K562 (cell line): ENCODE data around the gene SLC22A15. TPM values are rescaled to one million over a fixed set of nuclear protein-coding genes. Genes with fewer than 3 reads are reported as not detected.

Experiments used
- ATAC-seq: fragments of 200-7000 bp; cut with Tn5 transposase; 3 replicates; pipeline ENCODE4 v1.9.1; 2020; ENCODE audit warnings: moderate library complexity
- BruUV-seq: library from RNA; stranded (reverse); fragments of 400-500 nt; replicated peaks from 2 replicates; lab custom pipeline; 2021; lab: Mats Ljungman, UMichigan
- CTCF ChIA-PET: fragments of 300-600 bp; formaldehyde crosslinking; extraction: SDS; loops from one replicate; lab custom pipeline; 2021; ENCODE audit warnings: low intra/inter-chr PET ratio; lab: Yijun Ruan, JAX
- POLR2A ChIA-PET: fragments of 300-600, 350-650 bp; sonication (Branson Sonifier 250); formaldehyde crosslinking; extraction: SDS; loops from one replicate; lab custom pipeline; 2021; ENCODE audit warnings: antibody characterized with exemption, inconsistent platforms; lab: Yijun Ruan, JAX
- DNase-seq, 4 experiments: peaks; one replicate each; pipeline versions ENCODE4 v3.0.0 to v3.0.0-alpha.2; 2011 to 2018; ENCODE audit warnings: low spot score in 3 of 4, mixed read lengths in 3 of 4; ENCODE audit errors: extremely low read depth in 1 of 4
- FAIRE-seq: peaks from 2 replicates; lab custom pipeline; 2011; peaks lifted over from hg19 to GRCh38; lab: Jason Lieb, UNC
- H2AFZ ChIP-seq: 2 replicates; pipeline ENCODE4 v1.6.0; 2011; ENCODE audit warnings: low read depth, low read length, control low read depth, inconsistent platforms
- H3K27ac ChIP-seq: fragments of 200-600 bp; 3 replicates; pipeline ENCODE4 v1.8.0; 2011; ENCODE audit warnings: low read depth, mild to moderate bottlenecking, control low read depth, inconsistent platforms, low read length, moderate library complexity, mixed read lengths; ENCODE audit errors: extremely low read depth
- H3K27me3 ChIP-seq, 2 experiments: fragments of 300-600 bp in 1 of 2; 2 replicates in 1 of 2; 3 replicates in 1 of 2; pipeline versions ENCODE4 v1.6.0 to v1.8.0; 2011; ENCODE audit warnings: inconsistent platforms in 2 of 2, low read length in 2 of 2, mild to moderate bottlenecking in 1 of 2, mixed read lengths in 1 of 2, moderate library complexity in 1 of 2; ENCODE audit not compliant: control insufficient read depth in 2 of 2, insufficient read depth in 2 of 2
- H3K36me3 ChIP-seq: fragments of 300-600 bp; 3 replicates; pipeline ENCODE4 v1.8.0; 2011; ENCODE audit warnings: mild to moderate bottlenecking, low read length, inconsistent platforms; ENCODE audit not compliant: control insufficient read depth, insufficient read depth
- H3K4me1 ChIP-seq, 2 experiments: fragments of 200-600 bp in 1 of 2; replicated peaks in 1 of 2; 2 replicates in 1 of 2; 3 replicates in 1 of 2; pipeline versions ENCODE4 v1.5.1 to v1.8.0; 2011; ENCODE audit warnings: inconsistent platforms in 2 of 2, low read length in 2 of 2, mild to moderate bottlenecking in 1 of 2, mixed read lengths in 1 of 2, moderate library complexity in 1 of 2; ENCODE audit not compliant: control insufficient read depth in 2 of 2, insufficient read depth in 2 of 2
- H3K4me2 ChIP-seq: 2 replicates; pipeline ENCODE4 v1.6.1; 2011; ENCODE audit warnings: low read length, control low read depth, inconsistent platforms, mixed read lengths; ENCODE audit not compliant: insufficient read depth
- H3K4me3 ChIP-seq: fragments of 200-600 bp; sonication (generic), shearing (Covaris generic); 2 replicates; pipeline ENCODE4 v1.5.1; 2016; ENCODE audit warnings: control low read depth, inconsistent platforms
- H3K79me2 ChIP-seq: fragments of 200-600 bp; 3 replicates; pipeline ENCODE4 v1.8.0; 2011; ENCODE audit warnings: low read length, inconsistent platforms; ENCODE audit not compliant: control insufficient read depth, insufficient read depth
- H3K9ac ChIP-seq, 2 experiments: 2 replicates each; pipeline versions ENCODE4 v1.6.0 to v1.6.1; 2011; ENCODE audit warnings: low read depth in 2 of 2, low read length in 2 of 2, control low read depth in 1 of 2, inconsistent platforms in 1 of 2, mild to moderate bottlenecking in 1 of 2, mixed read lengths in 1 of 2; ENCODE audit not compliant: insufficient read depth in 1 of 2
- H3K9me1 ChIP-seq: one replicate; pipeline ENCODE4 v1.6.0; 2011; ENCODE audit warnings: inconsistent platforms, mild to moderate bottlenecking, low read length, moderate library complexity; ENCODE audit not compliant: control insufficient read depth, insufficient read depth
- H3K9me3 ChIP-seq: replicated peaks from 2 replicates; pipeline ENCODE4 v1.5.1; 2011; ENCODE audit warnings: low read depth, low read length, inconsistent platforms; ENCODE audit not compliant: control insufficient read depth, insufficient read depth
- H4K20me1 ChIP-seq: replicated peaks from 2 replicates; pipeline ENCODE4 v1.6.1; 2011; ENCODE audit warnings: low read length, inconsistent platforms, mixed read lengths; ENCODE audit not compliant: control insufficient read depth, insufficient read depth
- DDX20 ChIP-seq: fragments of 450-650 bp; IDR thresholded peaks from 2 replicates; pipeline ENCODE4 v1.6.1; 2016; ENCODE audit warnings: missing genetic modification characterization, low read depth, mild to moderate bottlenecking, missing compliant biosample characterization, moderate library complexity
- EP300 ChIP-seq: IDR thresholded peaks from 2 replicates; pipeline ENCODE4 v1.6.1; 2012; ENCODE audit warnings: low read length, improper control_type of control experiment
- FOXJ3 ChIP-seq: sonication (generic); formaldehyde crosslinking; IDR thresholded peaks from 2 replicates; pipeline ENCODE4 v1.4.0; 2020; ENCODE audit warnings: mild to moderate bottlenecking, missing genetic modification reagents
- MECOM ChIP-seq: fragments of 250-450 bp; sonication (Bioruptor Pico); IDR thresholded peaks from 2 replicates; pipeline ENCODE4 v1.8.0; 2022; ENCODE audit warnings: inconsistent platforms
- MXD1 ChIP-seq: fragments of 250-450 bp; sonication (Bioruptor Pico); IDR thresholded peaks from 2 replicates; pipeline ENCODE4 v1.8.0; 2021; ENCODE audit warnings: borderline replicate concordance, mild to moderate bottlenecking, moderate library complexity; ENCODE audit not compliant: poor library complexity, severe bottlenecking
- PHF21A ChIP-seq: fragments of 450-650 bp; IDR thresholded peaks from 2 replicates; pipeline ENCODE4 v1.6.1; 2017; ENCODE audit warnings: low read depth, borderline replicate concordance
- PRMT5 ChIP-seq: sonication (generic); formaldehyde crosslinking; IDR thresholded peaks from 2 replicates; pipeline ENCODE4 v1.5.0; 2020; ENCODE audit warnings: missing genetic modification reagents
- TCF7 ChIP-seq: sonication (generic); IDR thresholded peaks from 2 replicates; pipeline ENCODE4 v1.6.1; 2016; ENCODE audit warnings: antibody characterized with exemption, borderline replicate concordance
- ZMIZ1 ChIP-seq, 2 experiments: fragments of 150-350 bp in 1 of 2; IDR thresholded peaks; 2 replicates each; pipeline ENCODE4 v1.6.1; 2012 to 2016; ENCODE audit warnings: low read depth in 2 of 2, low read length in 2 of 2, mild to moderate bottlenecking in 1 of 2, moderate library complexity in 1 of 2
- WGBS: fragments of 100-300 bp; shearing (Covaris generic); methylation state at CpG from one replicate; pipeline ENCODE4 v1.1.6; 2016; ENCODE audit warnings: low coverage, mixed read lengths; ENCODE audit not compliant: insufficient coverage; ENCODE audit errors: missing lambda C conversion rate; 5-methylcytosine and 5-hydroxymethylcytosine counted together
- in situ Hi-C: fragments of 300-500 bp; cut with MboI; formaldehyde crosslinking; loops from 4 replicates; pipeline ENCODE4 v1.15.0; 2018; ENCODE audit warnings: inconsistent platforms, mixed read lengths
- intact Hi-C: fragments of 100-400 bp; cut with micrococcal nuclease; formaldehyde crosslinking; loops from 2 replicates; pipeline ENCODE4 v1.14.2; 2022
- polyA plus RNA-seq, 8 experiments: library from polyadenylated mRNA; depleted of rRNA in 4 of 8; stranded (reverse) in 5 of 8; unstranded in 3 of 8; fragments of >200 nt; fragmentation: Nextera tagmentation in 2 of 8; fragmentation: Illumina TruSeq in 1 of 8; extraction: Ambion mirVana in 2 of 8; extraction: Trizol in 1 of 8; gene quantifications; 2 replicates each; pipeline versions ENCODE4 v1.2.1 to v1.2.3, GENCODE V29; 2011 to 2014; ENCODE audit warnings: inconsistent platforms in 1 of 8, missing spikeins in 1 of 8
- total RNA-seq, 7 experiments: library from RNA; depleted of rRNA in 6 of 7; stranded (reverse); fragments of >200 nt in 6 of 7; fragmentation: Illumina TruSeq in 2 of 7; extraction: Trizol in 2 of 7; gene quantifications; 2 replicates each; pipeline versions ENCODE4 v1.2.1 to v1.2.3, GENCODE V29; 2011 to 2021; ENCODE audit warnings: low replicate concordance in 1 of 7
- TF ChIP-seq, protein P1 (sequence below): sonication (generic); IDR thresholded peaks from 2 replicates; pipeline ENCODE4 v1.6.1; 2016

The SLC22A15 gene
- total and polyA plus RNA-seq, 9 of the 15 experiments (the other 6 are each of a cell fraction or from before 2014, with no cell fraction given): 0.24 to 2.7 (median 1.2) TPM

- H3K9me1 ChIP-seq: no peaks in the 10 kb centered on the region
- no TSS peak for BruUV-seq
- no peak overlapping the region for H2AFZ ChIP-seq
- H3K27me3 ChIP-seq: no peaks in the 10 kb centered on the region
- TF ChIP-seq DDX20 (tag) (no peak), PRMT5 (no peak), PHF21A (no peak), ZMIZ1 (IDR thresholded peaks at IDR 0.05; ENCODE audit: low read depth in 2 of 2, low read length in 2 of 2) (no peak), FOXJ3 (CRISPR knock-in tag) (no peak), MXD1 (CRISPR knock-in tag) (no peak), EP300 (no peak), MECOM (no peak), TCF7 (no peak)
- TF ChIP-seq, protein P1, sequence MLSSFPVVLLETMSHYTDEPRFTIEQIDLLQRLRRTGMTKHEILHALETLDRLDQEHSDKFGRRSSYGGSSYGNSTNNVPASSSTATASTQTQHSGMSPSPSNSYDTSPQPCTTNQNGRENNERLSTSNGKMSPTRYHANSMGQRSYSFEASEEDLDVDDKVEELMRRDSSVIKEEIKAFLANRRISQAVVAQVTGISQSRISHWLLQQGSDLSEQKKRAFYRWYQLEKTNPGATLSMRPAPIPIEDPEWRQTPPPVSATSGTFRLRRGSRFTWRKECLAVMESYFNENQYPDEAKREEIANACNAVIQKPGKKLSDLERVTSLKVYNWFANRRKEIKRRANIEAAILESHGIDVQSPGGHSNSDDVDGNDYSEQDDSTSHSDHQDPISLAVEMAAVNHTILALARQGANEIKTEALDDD: no peak
- TF ChIP-seq, all 486 proteins: peak for 0
- FAIRE-seq: no peak
- ATAC-seq: no peak
- Histone ChIP-seq H3K4me1 (no peaks in the 10 kb centered on the region), H3K9ac (no peak overlapping the region), H3K79me2 (no peaks in the 10 kb centered on the region), H3K4me2 (no peak overlapping the region), H4K20me1 (no peaks in the 10 kb centered on the region), H3K27ac (no peak overlapping the region), H3K36me3 (no peaks in the 10 kb centered on the region), H3K4me3 (no peak overlapping the region), H3K9me3 (no peaks in the 10 kb centered on the region)
- ChIA-PET CTCF (no interaction called here), POLR2A (interaction anchor here (1.2 kb wide), 1 partner anchor 12 kb away, joined by 3 read pairs; no protein-coding TSS in a partner anchor)
- in situ Hi-C loops: no loop called here
- intact Hi-C loops: no loop called here
- DNase-seq: no peak
- WGBS: 0% methylated on average over 1 of the region's 1 CpG
These were observed 27.5 kb downstream of the SLC22A15 start for GRCh38 chr1:116003823-116004222.
